HG03196 (cell line): ENCODE data around the gene TMEM120B.
"Not testable (repeated sequence)": the region's sequence is repeated elsewhere in the genome, so short reads cannot be mapped to it uniquely, and the experiment has no call there.

Source experiments
- ATAC-seq: cut with Tn5 transposase; IDR thresholded peaks from one replicate; pipeline ENCODE4 v1.9.1; 2021; ENCODE audit not compliant: unreplicated experiment

Gene TMEM120B

GRCh38 chr12:121708313-121709063 is 4.1 kb upstream of the TMEM120B start:
- ATAC-seq: no peak

DNA sequence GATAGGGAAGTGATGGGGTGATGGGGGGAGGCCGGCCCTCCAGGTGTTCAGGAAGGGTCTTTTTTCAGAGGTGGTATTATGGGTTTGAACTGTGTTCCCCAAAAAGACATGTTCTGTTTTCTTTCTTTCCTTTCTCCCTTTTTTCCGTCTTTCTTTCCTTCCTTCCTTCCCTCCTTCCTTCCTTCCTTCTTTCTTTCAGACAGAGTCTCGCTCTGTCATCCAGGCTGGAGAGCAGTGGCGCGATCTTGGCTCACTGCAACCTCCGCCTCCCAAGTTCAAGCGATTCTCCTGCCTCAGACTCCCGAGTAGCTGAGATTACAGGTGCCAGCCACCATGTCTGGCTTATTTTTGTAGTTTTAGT is 3.5 kb upstream of the TMEM120B start:
- not testable (repeated sequence) for ATAC-seq

DNA sequence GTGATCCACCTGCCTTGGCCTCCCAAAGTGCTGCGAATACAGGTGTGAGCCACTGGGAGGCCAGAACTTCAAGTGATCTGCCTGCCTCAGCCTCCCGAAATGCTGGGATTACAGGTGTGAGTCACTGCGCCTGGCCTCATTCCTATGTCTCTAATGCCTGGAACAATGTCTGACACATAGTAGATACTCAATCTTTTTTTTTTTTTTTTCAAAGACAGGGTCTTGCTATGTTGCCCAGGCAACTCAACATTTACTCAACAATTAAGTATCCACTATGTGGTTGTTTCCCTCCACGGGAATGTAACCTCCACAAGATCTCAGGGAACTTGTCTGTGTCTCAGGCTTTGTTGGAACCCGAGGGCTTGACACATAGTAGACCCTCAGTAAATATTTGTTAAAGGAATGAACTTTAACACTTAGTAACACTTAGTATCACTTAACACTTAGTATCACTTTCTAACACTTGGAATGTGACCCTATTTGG is 3.0 kb upstream of the TMEM120B start:
- no peak for ATAC-seq

DNA sequence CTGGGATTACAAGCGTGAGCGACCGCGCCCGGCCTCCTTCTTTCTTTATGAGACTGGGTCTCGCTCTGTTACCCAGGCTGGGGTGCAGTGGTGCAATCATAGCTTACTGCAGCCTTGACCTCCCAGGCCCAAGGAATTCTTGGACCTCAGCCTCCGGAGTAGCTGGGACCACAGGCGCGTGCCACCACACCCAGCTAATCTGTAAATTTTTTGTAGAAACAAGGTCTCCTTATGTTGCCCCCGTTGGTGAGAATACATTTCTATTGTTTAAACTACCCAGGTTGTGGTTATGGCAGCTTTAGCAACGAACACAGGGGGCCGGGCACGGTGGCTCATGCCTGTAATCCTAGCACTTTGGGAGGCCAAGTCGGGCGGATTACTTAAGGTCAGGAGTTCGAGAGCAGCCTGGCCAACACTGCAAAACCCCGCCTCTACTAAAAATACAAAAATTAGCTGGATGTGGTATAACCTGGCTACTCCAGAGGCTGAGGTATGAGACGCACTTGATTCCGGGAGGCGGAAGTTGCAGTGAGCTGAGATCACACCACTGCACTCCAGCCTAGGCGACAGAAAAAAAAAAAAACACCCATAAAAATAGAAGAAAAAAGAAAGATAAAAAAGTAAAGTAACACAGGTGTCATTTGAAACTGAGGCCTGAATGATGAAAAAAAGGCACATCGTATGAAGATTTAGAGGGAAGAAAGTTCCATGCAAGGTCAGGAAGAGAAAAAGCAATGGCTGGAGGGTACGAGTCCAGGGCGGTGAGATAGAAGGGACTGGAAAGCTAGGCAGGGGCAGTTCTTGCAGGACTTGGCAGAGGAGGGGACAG is 977 bp upstream of the TMEM120B start:
- ATAC-seq: no peak

- peak; percentile 29 for ATAC-seq
Measured at GRCh38 chr12:121712190-121712460, 427 bp upstream of the TMEM120B start.

GRCh38 chr12:121713257-121713777 is 765 bp downstream of the TMEM120B start:
- ATAC-seq: no peak

- no peak for ATAC-seq
Measured at GRCh38 chr12:121713793-121714192, 1.2 kb downstream of the TMEM120B start.

- ATAC-seq: not testable (repeated sequence)
Measured at GRCh38 chr12:121715055-121715454, 2.5 kb downstream of the TMEM120B start.

GRCh38 chr12:121715862-121716435 is 3.4 kb downstream of the TMEM120B start:
- no peak for ATAC-seq

DNA sequence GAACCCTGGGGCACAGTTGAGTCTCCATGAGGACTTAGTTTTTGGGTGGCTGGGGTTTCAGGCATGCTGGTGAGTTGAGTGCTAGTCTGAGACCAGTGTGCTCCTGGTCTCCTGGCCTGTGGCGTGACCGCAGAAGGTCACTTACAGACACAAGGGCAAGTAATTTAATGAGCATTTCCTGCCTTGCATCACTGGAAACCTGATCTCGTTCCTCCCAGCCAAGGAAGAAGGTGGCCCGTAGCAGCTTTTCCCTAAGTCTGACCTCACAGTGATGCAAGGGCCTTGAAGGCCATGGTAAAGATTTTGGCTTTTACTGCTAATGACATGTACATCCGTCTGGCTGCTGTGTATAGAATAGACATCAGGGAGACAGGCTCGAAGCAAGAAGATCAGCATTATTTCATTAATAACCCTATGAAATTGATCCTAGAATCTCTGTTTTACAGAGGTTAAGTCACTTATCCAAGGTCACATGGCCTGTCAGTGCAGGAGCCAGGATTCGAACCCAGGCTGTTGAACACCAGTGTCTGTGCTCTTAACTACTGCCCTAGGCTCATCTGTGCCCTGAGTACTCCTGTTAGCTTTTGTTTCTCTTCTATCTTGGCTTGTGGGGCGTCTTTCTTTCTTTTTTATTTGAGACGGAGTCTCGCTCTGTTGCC is 4.6 kb downstream of the TMEM120B start:
- no peak for ATAC-seq

- ATAC-seq: no peak
Measured at GRCh38 chr12:121718653-121719239, 6.2 kb downstream of the TMEM120B start.

- no peak for ATAC-seq
Measured at GRCh38 chr12:121719926-121720414, 7.4 kb downstream of the TMEM120B start.

- ATAC-seq: no peak
Measured at GRCh38 chr12:121720762-121721161, 8.2 kb downstream of the TMEM120B start.

GRCh38 chr12:121722511-121722910 is 10.0 kb downstream of the TMEM120B start:
- no peak for ATAC-seq

- no peak for ATAC-seq
Measured at GRCh38 chr12:121723200-121723599, 10.6 kb downstream of the TMEM120B start.

- ATAC-seq: no peak
Measured at GRCh38 chr12:121724925-121725324, 12.4 kb downstream of the TMEM120B start.

DNA sequence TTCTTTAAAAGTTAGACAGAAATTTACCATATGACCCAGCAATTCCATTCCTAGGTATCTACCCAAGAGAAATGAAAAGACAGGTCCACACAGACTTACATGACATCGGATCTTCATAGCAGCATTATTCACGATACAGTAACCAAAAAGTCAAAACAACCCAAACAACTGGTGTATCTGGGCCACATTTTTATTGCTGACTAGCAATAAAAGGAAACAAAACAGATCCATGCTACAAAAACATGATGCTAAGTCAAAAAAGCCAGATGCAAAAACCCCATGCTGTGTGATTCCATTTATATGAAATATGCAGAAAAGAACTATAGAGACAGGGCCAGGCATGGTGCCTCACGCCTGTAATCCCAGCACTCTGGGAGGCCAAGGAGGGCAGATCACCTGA is 12.9 kb downstream of the TMEM120B start:
- ATAC-seq: no peak

- ATAC-seq: no peak
Measured at GRCh38 chr12:121729021-121729420, 16.5 kb downstream of the TMEM120B start.

GRCh38 chr12:121731473-121731872 is 18.9 kb downstream of the TMEM120B start:
- no peak for ATAC-seq

DNA sequence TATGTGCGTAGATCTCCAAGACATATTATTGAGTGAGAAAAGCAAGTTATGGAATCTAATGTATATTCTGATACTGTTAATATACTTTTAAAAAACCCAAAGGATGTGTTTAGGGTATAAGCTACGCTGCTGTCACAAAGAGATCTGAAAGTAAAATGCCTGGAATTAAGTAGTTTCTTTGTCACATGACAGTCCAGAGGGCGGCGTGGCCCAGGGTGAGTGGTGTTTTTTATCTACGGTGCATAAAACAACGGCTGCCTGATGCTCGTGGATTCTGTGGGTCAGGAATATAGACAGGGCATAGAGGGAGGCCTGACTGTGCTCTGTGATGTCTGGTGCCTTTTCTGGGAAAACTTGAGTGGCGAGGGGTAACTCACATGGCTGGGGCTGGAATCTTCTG is 21.3 kb downstream of the TMEM120B start:
- no peak for ATAC-seq
